ENCODE results near the gene PGAM2.

Gene PGAM2

GRCh38 chr7:44084701-44085100 is 19.3 kb upstream of the PGAM2 start:
- Histone ChIP-seq H2AFZ (ENCODE audit: low read depth, low read length) (no peak overlapping the region), H3K9me3 (ENCODE audit: low read length) (no peaks in the 10 kb centered on the region), H3K4me1 (ENCODE audit: insufficient read depth, low read length) (peaks cover 2% of the 10 kb centered on the region), H3K27me3 (ENCODE audit: insufficient read depth, low read length) (peaks cover 7% of the 10 kb centered on the region), H3K4me3 (ENCODE audit: low read length) (no peak overlapping the region), H3K36me3 (ENCODE audit: insufficient read depth, low read length) (peaks cover 6% of the 10 kb centered on the region)

- H3K27me3 ChIP-seq (ENCODE audit: insufficient read depth, low read length), result peaks cover 7% of the 10 kb centered on the region
- H3K4me3 ChIP-seq (ENCODE audit: low read length), result no peak overlapping the region
- peaks cover 12% of the 10 kb centered on the region for H3K36me3 ChIP-seq (ENCODE audit: insufficient read depth, low read length)
- no peak overlapping the region for H2AFZ ChIP-seq (ENCODE audit: low read depth, low read length)
- no peaks in the 10 kb centered on the region for H3K9me3 ChIP-seq (ENCODE audit: low read length)
- H3K4me1 ChIP-seq (ENCODE audit: insufficient read depth, low read length), result peaks cover 2% of the 10 kb centered on the region
Observed at GRCh38 chr7:44083796-44084195, 18.4 kb upstream of the PGAM2 start.

- peak overlapping the region; percentile 34 for H2AFZ ChIP-seq (ENCODE audit: low read depth, low read length)
- no peaks in the 10 kb centered on the region for H3K9me3 ChIP-seq (ENCODE audit: low read length)
- H3K4me1 ChIP-seq (ENCODE audit: insufficient read depth, low read length), result peaks cover 2% of the 10 kb centered on the region
- H3K27me3 ChIP-seq (ENCODE audit: insufficient read depth, low read length), result peaks cover 7% of the 10 kb centered on the region
- H3K4me3 ChIP-seq (ENCODE audit: low read length), result peak overlapping the region; percentile 99
- H3K36me3 ChIP-seq (ENCODE audit: insufficient read depth, low read length), result peaks cover 23% of the 10 kb centered on the region
Observed at GRCh38 chr7:44082541-44083207, 17.3 kb upstream of the PGAM2 start.

- no peaks in the 10 kb centered on the region for H3K9me3 ChIP-seq (ENCODE audit: low read length)
- H3K4me1 ChIP-seq (ENCODE audit: insufficient read depth, low read length), result peaks cover 2% of the 10 kb centered on the region
- peaks cover 36% of the 10 kb centered on the region for H3K36me3 ChIP-seq (ENCODE audit: insufficient read depth, low read length)
- H2AFZ ChIP-seq (ENCODE audit: low read depth, low read length), result no peak overlapping the region
- peaks cover 7% of the 10 kb centered on the region for H3K27me3 ChIP-seq (ENCODE audit: insufficient read depth, low read length)
- peak overlapping the region; percentile 99 for H3K4me3 ChIP-seq (ENCODE audit: low read length)
Observed at GRCh38 chr7:44081266-44081748, 15.9 kb upstream of the PGAM2 start.

GRCh38 chr7:44080686-44081265 is 15.4 kb upstream of the PGAM2 start:
- peaks cover 40% of the 10 kb centered on the region for H3K36me3 ChIP-seq (ENCODE audit: insufficient read depth, low read length)
- H3K4me3 ChIP-seq (ENCODE audit: low read length), result no peak overlapping the region
- H2AFZ ChIP-seq (ENCODE audit: low read depth, low read length), result no peak overlapping the region
- H3K27me3 ChIP-seq (ENCODE audit: insufficient read depth, low read length), result peaks cover 7% of the 10 kb centered on the region
- H3K4me1 ChIP-seq (ENCODE audit: insufficient read depth, low read length), result peaks cover 2% of the 10 kb centered on the region
- H3K9me3 ChIP-seq (ENCODE audit: low read length), result no peaks in the 10 kb centered on the region

- H3K4me1 ChIP-seq (ENCODE audit: insufficient read depth, low read length), result peaks cover 2% of the 10 kb centered on the region
- no peaks in the 10 kb centered on the region for H3K9me3 ChIP-seq (ENCODE audit: low read length)
- no peak overlapping the region for H2AFZ ChIP-seq (ENCODE audit: low read depth, low read length)
- peaks cover 7% of the 10 kb centered on the region for H3K27me3 ChIP-seq (ENCODE audit: insufficient read depth, low read length)
- peaks cover 40% of the 10 kb centered on the region for H3K36me3 ChIP-seq (ENCODE audit: insufficient read depth, low read length)
- H3K4me3 ChIP-seq (ENCODE audit: low read length), result no peak overlapping the region
Observed at GRCh38 chr7:44080118-44080517, 14.8 kb upstream of the PGAM2 start.

GRCh38 chr7:44079331-44080021 is 14.1 kb upstream of the PGAM2 start:
- Histone ChIP-seq H3K4me1 (ENCODE audit: insufficient read depth, low read length) (peaks cover 2% of the 10 kb centered on the region), H3K36me3 (ENCODE audit: insufficient read depth, low read length) (peaks cover 41% of the 10 kb centered on the region), H3K9me3 (ENCODE audit: low read length) (no peaks in the 10 kb centered on the region), H3K27me3 (ENCODE audit: insufficient read depth, low read length) (peaks cover 7% of the 10 kb centered on the region), H2AFZ (ENCODE audit: low read depth, low read length) (no peak overlapping the region), H3K4me3 (ENCODE audit: low read length) (no peak overlapping the region)

- peaks cover 43% of the 10 kb centered on the region for H3K36me3 ChIP-seq (ENCODE audit: insufficient read depth, low read length)
Observed at GRCh38 chr7:44078521-44078920, 13.2 kb upstream of the PGAM2 start.

GRCh38 chr7:44077681-44078091 is 12.3 kb upstream of the PGAM2 start:
- Histone ChIP-seq H2AFZ (ENCODE audit: low read depth, low read length) (no peak overlapping the region), H3K4me3 (ENCODE audit: low read length) (no peak overlapping the region), H3K36me3 (ENCODE audit: insufficient read depth, low read length) (peaks cover 46% of the 10 kb centered on the region), H3K9me3 (ENCODE audit: low read length) (no peaks in the 10 kb centered on the region), H3K4me1 (ENCODE audit: insufficient read depth, low read length) (peaks cover 2% of the 10 kb centered on the region), H3K27me3 (ENCODE audit: insufficient read depth, low read length) (no peaks in the 10 kb centered on the region)

More at GRCh38 chr7:44078521-44078920, 13.2 kb upstream of the PGAM2 start:
- Histone ChIP-seq H3K9me3 (ENCODE audit: low read length) (no peaks in the 10 kb centered on the region), H2AFZ (ENCODE audit: low read depth, low read length) (no peak overlapping the region), H3K4me1 (ENCODE audit: insufficient read depth, low read length) (peaks cover 2% of the 10 kb centered on the region), H3K27me3 (ENCODE audit: insufficient read depth, low read length) (peaks cover 2% of the 10 kb centered on the region), H3K4me3 (ENCODE audit: low read length) (no peak overlapping the region)

GRCh38 chr7:44077061-44077460 is 11.7 kb upstream of the PGAM2 start:
- Histone ChIP-seq H3K9me3 (ENCODE audit: low read length) (no peaks in the 10 kb centered on the region), H3K36me3 (ENCODE audit: insufficient read depth, low read length) (peaks cover 47% of the 10 kb centered on the region), H2AFZ (ENCODE audit: low read depth, low read length) (no peak overlapping the region), H3K27me3 (ENCODE audit: insufficient read depth, low read length) (no peaks in the 10 kb centered on the region), H3K4me1 (ENCODE audit: insufficient read depth, low read length) (peaks cover 2% of the 10 kb centered on the region), H3K4me3 (ENCODE audit: low read length) (no peak overlapping the region)

GRCh38 chr7:44076101-44076895 is 10.9 kb upstream of the PGAM2 start:
- Histone ChIP-seq H3K27me3 (ENCODE audit: insufficient read depth, low read length) (no peaks in the 10 kb centered on the region), H2AFZ (ENCODE audit: low read depth, low read length) (no peak overlapping the region), H3K4me3 (ENCODE audit: low read length) (no peak overlapping the region), H3K4me1 (ENCODE audit: insufficient read depth, low read length) (peaks cover 2% of the 10 kb centered on the region), H3K36me3 (ENCODE audit: insufficient read depth, low read length) (peaks cover 47% of the 10 kb centered on the region), H3K9me3 (ENCODE audit: low read length) (no peaks in the 10 kb centered on the region)

GRCh38 chr7:44075296-44076075 is 10.1 kb upstream of the PGAM2 start:
- H3K4me1 ChIP-seq (ENCODE audit: insufficient read depth, low read length), result no peaks in the 10 kb centered on the region
- no peaks in the 10 kb centered on the region for H3K9me3 ChIP-seq (ENCODE audit: low read length)
- H3K4me3 ChIP-seq (ENCODE audit: low read length), result no peak overlapping the region
- no peak overlapping the region for H2AFZ ChIP-seq (ENCODE audit: low read depth, low read length)
- H3K27me3 ChIP-seq (ENCODE audit: insufficient read depth, low read length), result no peaks in the 10 kb centered on the region
- H3K36me3 ChIP-seq (ENCODE audit: insufficient read depth, low read length), result peaks cover 47% of the 10 kb centered on the region

Measured in neuron (in vitro differentiated cells).